SKM-1 (cell line): Measurements from ENCODE around the gene TFB2M.
A peak's percentile ranks its signal among the peaks of the same experiment; 100 is the strongest.
"Not testable (repeated sequence)": the region's sequence is repeated elsewhere in the genome, so short reads cannot be mapped to it uniquely, and the experiment has no call there.

ENCODE experiments used
- DNase-seq: peaks from one replicate; lab custom pipeline; 2025; ENCODE audit not compliant: unreplicated experiment; lab: John Stamatoyannopoulos, UW

TFB2M gene

GRCh38 chr1:246566128-246566812 is at the start of gene TFB2M, which contains the start of gene CNST:
Gene TFB2M, minus strand, starts transcription at chr1:246566261. Its CDS starts 123 bp downstream, at chr1:246566138.
Gene CNST, plus strand, starts transcription at chr1:246566456. Its CDS starts 25,107 bp downstream, at chr1:246591563.
- DNase-seq: peak; percentile 100

- DNase-seq: no peak
These were observed 47.2 kb upstream of the TFB2M start for GRCh38 chr1:246613096-246613758.

GRCh38 chr1:246609632-246610031 is 43.6 kb upstream of the TFB2M start:
- no peak for DNase-seq

GRCh38 chr1:246608616-246609376 is 42.7 kb upstream of the TFB2M start:
- peak; percentile 98 for DNase-seq

GRCh38 chr1:246607462-246607861 is 41.4 kb upstream of the TFB2M start:
- DNase-seq: no peak

- not testable (repeated sequence) for DNase-seq
These were observed 39.2 kb upstream of the TFB2M start for GRCh38 chr1:246605231-246605630.

- no peak for DNase-seq
These were observed 36.1 kb upstream of the TFB2M start for GRCh38 chr1:246602194-246602593.

GRCh38 chr1:246600579-246600978 is 34.5 kb upstream of the TFB2M start:
- no peak for DNase-seq

- DNase-seq: no peak
These were observed 33.3 kb upstream of the TFB2M start for GRCh38 chr1:246599315-246599714.

GRCh38 chr1:246597971-246598370 is 31.9 kb upstream of the TFB2M start:
- DNase-seq: no peak

GRCh38 chr1:246597340-246597739 is 31.3 kb upstream of the TFB2M start:
- DNase-seq: no peak

GRCh38 chr1:246595146-246595545 is 29.1 kb upstream of the TFB2M start:
- DNase-seq: no peak

- DNase-seq: no peak
These were observed 26.6 kb upstream of the TFB2M start for GRCh38 chr1:246592695-246593094.

- DNase-seq: no peak
These were observed 25.9 kb upstream of the TFB2M start for GRCh38 chr1:246591958-246592357.

GRCh38 chr1:246591504-246591903 is 25.4 kb upstream of the TFB2M start:
- DNase-seq: no peak

- no peak for DNase-seq
These were observed 25.0 kb upstream of the TFB2M start for GRCh38 chr1:246591047-246591446.

- not testable (repeated sequence) for DNase-seq
These were observed 23.9 kb upstream of the TFB2M start for GRCh38 chr1:246589919-246590318.

GRCh38 chr1:246588159-246588721 is 22.2 kb upstream of the TFB2M start:
- no peak for DNase-seq

GRCh38 chr1:246587606-246588005 is 21.5 kb upstream of the TFB2M start:
- DNase-seq: no peak

- DNase-seq: no peak
These were observed 21.0 kb upstream of the TFB2M start for GRCh38 chr1:246587032-246587431.

GRCh38 chr1:246583448-246584185 is 17.6 kb upstream of the TFB2M start:
- no peak for DNase-seq
